Activated CD4-positive, alpha-beta T cell treated with anti-CD3 and anti-CD28 coated beads, Interleukin-2, amount 50 U/mL, for 48 hours (primary cell): ENCODE results near the gene BMF.
"Not testable (repeated sequence)": the region's sequence is repeated elsewhere in the genome, so short reads cannot be mapped to it uniquely, and the experiment has no call there.

Experiments used
- DNase-seq, 2 experiments: peaks; one replicate each; pipeline ENCODE4 v3.0.0-alpha.2; 2020

BMF gene, protein sequence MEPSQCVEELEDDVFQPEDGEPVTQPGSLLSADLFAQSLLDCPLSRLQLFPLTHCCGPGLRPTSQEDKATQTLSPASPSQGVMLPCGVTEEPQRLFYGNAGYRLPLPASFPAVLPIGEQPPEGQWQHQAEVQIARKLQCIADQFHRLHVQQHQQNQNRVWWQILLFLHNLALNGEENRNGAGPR

DNA sequence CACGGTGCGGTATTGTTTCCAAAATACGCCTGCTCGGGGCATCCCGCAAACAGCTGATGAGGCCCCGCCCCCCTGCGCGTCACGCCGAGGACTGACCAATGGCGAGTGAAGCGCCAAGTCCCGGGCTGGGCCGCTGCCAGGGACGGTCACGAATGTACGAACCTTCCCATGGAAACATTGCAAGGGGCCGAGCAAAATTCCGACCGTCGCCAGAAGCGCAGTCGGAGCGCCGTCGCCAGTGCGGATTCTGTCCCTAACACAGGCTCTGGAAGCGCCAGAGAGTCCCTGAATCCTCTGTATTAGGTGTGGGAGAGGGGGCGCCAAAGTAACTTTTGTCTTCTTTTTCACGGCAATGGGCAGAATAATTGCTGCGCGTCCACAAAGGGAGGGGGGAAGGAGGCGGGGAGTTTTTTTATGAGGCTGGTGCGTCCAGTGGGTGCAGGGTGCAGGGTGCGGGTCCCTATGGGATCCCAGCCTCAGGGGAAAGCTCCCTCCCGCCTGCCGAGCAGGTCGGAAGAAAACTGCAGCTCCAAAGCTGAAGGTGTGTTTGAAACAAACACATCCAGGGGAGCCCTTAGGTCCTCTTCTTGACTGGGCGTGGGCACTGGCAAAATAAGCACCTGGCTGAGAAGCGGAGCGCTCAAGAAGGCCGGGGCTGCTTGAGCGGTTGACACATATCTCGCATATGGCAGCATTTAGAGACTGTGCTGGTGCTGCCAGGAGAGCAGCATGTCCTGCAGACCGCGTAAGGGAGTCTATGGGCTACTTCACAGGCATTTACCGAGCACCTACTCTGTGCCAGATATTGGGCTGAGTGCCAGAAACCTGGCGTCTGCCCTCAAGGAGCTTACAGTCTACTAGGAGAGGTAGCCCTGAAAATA lies at the start of gene BMF:
Gene BMF, minus strand, starts transcription at position 25 of the 881 bp plus-strand sequence. CDS start 2,793 bp downstream, outside the sequence.
- DNase-seq, result peak; percentile 99 to 100

DNA sequence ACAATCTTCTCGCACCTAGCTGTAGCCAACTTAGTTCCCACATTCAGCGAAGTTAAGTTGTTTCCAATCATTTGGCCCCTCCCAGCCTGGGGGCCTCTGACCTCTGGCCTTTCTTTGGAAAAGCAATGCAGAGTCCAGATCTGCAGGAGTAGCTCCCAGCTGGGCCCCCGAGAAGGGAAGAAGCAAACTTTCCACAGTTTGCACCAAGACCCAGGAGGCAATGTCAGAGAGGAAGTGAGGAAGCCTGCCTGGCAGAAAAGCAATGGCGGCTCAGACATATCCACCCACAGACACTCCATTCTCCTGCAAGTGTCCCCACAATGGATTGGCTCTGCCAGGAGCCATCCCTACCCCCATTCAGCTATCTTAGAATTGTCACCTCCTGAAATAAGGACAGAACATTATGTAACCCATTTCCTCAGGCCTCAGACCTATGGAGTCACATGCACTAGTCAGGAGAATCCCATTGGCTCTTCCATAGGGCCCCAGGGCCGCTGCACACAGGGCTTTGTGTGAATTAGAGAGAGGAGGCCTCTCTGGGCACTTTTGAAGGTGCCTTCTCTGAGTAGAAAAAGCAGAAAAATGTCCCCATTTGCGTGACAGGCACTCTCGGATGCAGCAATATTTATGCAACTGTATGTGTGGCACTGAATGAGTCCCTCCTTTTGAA lies 49.2 kb upstream of the BMF start:
- DNase-seq, result no peak

GRCh38 chr15:40155270-40155910 lies 46.7 kb upstream of the BMF start:
- DNase-seq, result no peak

DNA sequence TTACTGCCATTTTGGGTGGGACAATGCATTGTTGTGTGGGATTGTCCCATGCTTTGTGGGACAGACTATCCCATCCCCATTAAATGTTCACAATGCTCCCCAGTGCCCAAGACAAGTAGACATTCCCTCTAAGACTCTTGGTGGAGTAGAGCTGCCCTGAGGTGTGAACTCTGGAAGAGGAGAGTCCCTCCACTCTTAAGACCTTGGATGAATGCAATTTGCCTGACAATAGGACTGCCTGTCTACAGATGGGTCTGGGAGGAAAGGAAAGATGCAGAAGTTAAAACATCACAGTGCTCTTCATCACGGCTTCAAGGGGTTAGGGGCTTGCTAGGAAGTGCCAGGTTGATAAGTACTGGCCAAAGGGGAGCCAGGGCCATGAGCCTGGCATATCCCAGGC lies 46.1 kb upstream of the BMF start:
- not testable (repeated sequence) for DNase-seq

- DNase-seq, result no peak
Measured at GRCh38 chr15:40151991-40152390, 43.3 kb upstream of the BMF start.

GRCh38 chr15:40151499-40151898 lies 42.8 kb upstream of the BMF start:
- DNase-seq, result no peak

GRCh38 chr15:40150163-40150925 lies 41.7 kb upstream of the BMF start:
- DNase-seq, result no peak

DNA sequence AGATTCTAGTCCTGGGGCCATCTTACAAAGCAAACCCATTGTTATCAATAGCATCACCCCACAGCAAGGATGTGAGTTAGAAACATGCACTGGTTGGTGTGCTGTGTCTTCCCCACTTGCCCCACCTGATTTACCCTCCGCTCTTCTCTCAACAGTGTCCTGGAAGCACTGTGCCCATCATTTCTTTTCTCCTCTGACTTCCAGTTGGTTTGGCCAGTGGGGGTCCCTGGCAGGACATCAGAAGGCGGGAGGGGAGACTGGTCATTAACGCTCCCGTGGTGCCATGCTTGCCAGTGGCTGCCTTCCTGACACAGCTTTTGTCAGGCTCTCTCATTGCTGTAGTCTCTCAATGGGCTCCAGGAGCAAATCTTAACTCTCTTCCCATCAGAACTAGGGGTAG lies 40.7 kb upstream of the BMF start:
- DNase-seq, result no peak

DNA sequence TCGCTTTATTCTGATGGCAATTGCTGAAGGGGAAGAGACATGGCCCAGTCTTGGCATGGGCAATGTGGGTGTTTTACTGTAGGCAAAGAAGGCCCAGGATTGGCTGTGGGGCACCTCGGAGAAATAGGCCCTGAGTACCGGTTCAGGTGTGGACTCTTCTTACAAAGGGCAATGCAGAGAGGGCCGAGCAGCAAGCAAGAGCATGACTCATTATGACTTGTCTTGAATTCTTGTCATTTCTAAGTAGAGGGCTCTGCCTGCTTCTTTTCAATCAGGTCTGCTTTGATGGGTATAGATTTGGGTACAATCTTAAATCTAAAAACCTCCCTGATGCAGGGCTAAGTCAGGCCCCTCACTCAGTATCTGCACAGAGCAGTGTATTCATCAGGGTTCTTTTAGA lies 37.4 kb upstream of the BMF start:
- DNase-seq, result no peak

GRCh38 chr15:40142428-40142827 lies 33.7 kb upstream of the BMF start:
- DNase-seq, result no peak

- not testable (repeated sequence) for DNase-seq
Measured at GRCh38 chr15:40138201-40138570, 29.5 kb upstream of the BMF start.

- DNase-seq, result no peak
Measured at GRCh38 chr15:40137303-40138200, 28.9 kb upstream of the BMF start.

DNA sequence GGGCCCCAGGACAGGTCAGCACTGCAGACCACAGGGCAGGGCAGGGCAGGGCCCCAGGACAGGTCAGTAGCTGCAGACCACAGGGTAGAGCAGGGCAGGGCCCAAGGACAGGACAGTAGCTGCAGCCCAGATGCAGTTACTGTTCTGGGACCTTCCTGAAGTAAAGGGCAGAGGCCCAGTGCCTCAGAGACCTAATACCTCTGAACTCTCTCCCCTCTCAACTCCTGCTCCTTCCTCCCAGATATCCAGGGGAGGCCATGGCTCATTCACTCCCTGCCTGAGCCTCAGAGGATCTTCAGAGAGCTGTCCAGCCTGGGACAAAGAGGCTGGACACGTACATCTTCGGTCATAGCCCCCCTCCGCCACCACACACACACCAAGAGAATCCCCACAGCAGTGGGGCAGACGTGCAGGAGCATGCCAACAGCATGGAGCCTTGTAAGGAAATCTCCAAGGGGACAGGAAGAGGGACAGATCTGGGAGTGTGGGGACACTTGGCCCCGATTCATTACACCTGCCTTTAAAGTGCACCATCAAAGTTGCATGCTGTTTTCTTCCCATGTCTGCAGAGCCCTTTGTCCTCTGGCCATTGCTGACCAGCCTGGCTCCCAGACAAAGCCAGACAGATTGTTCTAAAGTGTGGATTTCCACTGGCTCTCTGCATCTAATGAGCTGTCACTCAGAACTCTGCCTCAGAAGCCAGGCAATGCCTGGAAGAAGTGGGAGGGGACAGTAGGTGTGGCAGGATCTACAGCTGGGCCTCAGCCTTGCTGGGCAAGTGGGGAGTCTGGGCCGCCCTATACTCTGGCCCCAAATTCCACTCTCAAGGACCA lies 28.0 kb upstream of the BMF start:
- DNase-seq, result no peak

GRCh38 chr15:40135846-40136450 lies 27.3 kb upstream of the BMF start:
- DNase-seq, result not testable (repeated sequence)

DNA sequence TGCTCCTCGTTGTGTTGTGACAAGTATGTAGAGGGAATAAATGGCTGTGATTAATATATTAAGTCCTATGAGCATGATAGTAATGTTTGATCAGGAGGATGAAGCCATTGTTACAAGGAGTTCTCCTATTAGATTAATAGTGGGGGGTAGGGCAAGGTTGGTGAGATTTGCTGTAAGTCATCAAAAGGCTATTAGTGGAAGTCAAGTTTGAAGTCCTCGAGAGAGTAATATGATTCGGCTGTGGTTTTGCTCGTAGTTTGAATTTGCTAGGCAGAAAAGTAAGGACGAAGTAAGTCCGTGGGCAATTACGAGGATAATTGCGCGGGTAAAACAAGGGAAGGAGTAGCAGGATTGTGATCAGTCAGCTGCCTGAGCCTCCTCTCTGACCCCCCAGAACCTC lies 26.2 kb upstream of the BMF start:
- no peak for DNase-seq

- no peak for DNase-seq
Measured at GRCh38 chr15:40133544-40133943, 24.9 kb upstream of the BMF start.

- no peak for DNase-seq
Measured at GRCh38 chr15:40130799-40131502, 22.3 kb upstream of the BMF start.

DNA sequence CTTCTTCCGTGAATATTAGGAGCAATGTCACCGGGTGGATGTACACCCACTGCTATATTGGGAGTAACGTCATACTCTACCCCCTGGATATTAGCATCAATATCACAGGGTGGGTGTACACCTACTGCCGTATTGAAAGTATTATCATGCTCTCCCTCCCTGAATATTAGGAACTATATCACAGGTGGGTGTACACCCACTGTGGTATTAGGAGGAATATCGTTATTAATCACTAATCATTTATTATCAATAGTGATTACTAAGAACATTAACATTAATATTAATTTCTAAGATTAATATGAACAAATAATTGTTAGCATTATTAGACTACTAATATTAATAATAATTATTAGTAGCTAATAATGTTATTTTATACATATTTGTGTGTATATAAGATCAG lies 21.4 kb upstream of the BMF start:
- no peak for DNase-seq
